Ascending aorta (tissue), 2 donors: ENCODE data around the gene HOXB6. TPM values are rescaled to one million over a fixed set of nuclear protein-coding genes. Genes with fewer than 3 reads are reported as not detected.
A peak's percentile ranks its signal among the peaks of the same experiment; 100 is the strongest.

Source experiments
- DNase-seq, 2 donors: peaks; one replicate each; pipeline ENCODE4 v3.0.0-alpha.2; 2019; ENCODE audit warnings: low spot score in 2 of 2
- H3K27ac ChIP-seq, 2 donors: fragments of 200-600 bp; sonication (generic); one replicate each; pipeline ENCODE4 v1.5.1; 2016 to 2017; ENCODE audit warnings: mild to moderate bottlenecking in 1 of 2
- H3K27me3 ChIP-seq: fragments of 200-600 bp; sonication (generic); one replicate; pipeline ENCODE4 v1.5.1; 2017
- H3K36me3 ChIP-seq, 2 donors: fragments of 200-600 bp; sonication (generic); one replicate each; pipeline ENCODE4 v1.5.1; 2016
- H3K4me1 ChIP-seq, 2 donors: fragments of 200-600 bp; sonication (generic); one replicate each; pipeline ENCODE4 v1.5.1; 2016 to 2017; ENCODE audit warnings: mild to moderate bottlenecking in 1 of 2
- H3K4me3 ChIP-seq, 2 donors: fragments of 200-600 bp; sonication (generic); one replicate each; pipeline ENCODE4 v1.5.1; 2016 to 2017; ENCODE audit warnings: mild to moderate bottlenecking in 1 of 2
- H3K9me3 ChIP-seq, 2 donors: fragments of 200-600 bp; sonication (generic); one replicate each; pipeline ENCODE4 v1.5.1; 2016
- CTCF ChIP-seq, 3 experiments: fragments of 200-600 bp in 2 of 3; fragments of 450-650 bp in 1 of 3; sonication (generic) in 2 of 3; IDR thresholded peaks; one replicate each; pipeline ENCODE4 v1.5.1; 2016 to 2019; ENCODE audit warnings: antibody characterized with exemption in 3 of 3, mild to moderate bottlenecking in 1 of 3, moderate library complexity in 1 of 3
- intact Hi-C: fragments of 100-400 bp; cut with DNase I; formaldehyde crosslinking; loops from one replicate; pipeline ENCODE4 v1.15.1; 2023
- total RNA-seq: library from RNA; depleted of rRNA; stranded (reverse); fragments of >200 nt; gene quantifications from one replicate; pipeline ENCODE4 v1.1.0, GENCODE V29; 2016

HOXB6 gene
- total RNA-seq, 1 donor from 2014 or later = 5.1 TPM

GRCh38 chr17:48637323-48638260, 32.8 kb upstream of the HOXB6 start:
- Histone ChIP-seq H3K4me3 (no peak overlapping the region), H3K4me1 (no peaks in the 10 kb centered on the region), H3K27ac (no peak overlapping the region), H3K27me3 (peaks cover 20% of the 10 kb centered on the region), H3K36me3 (no peaks in the 10 kb centered on the region), H3K9me3 (no peaks in the 10 kb centered on the region)
- TF ChIP-seq CTCF (IDR thresholded peaks at IDR 0.05) = no peak
- no peak for DNase-seq
- intact Hi-C loops = no loop called here

DNA sequence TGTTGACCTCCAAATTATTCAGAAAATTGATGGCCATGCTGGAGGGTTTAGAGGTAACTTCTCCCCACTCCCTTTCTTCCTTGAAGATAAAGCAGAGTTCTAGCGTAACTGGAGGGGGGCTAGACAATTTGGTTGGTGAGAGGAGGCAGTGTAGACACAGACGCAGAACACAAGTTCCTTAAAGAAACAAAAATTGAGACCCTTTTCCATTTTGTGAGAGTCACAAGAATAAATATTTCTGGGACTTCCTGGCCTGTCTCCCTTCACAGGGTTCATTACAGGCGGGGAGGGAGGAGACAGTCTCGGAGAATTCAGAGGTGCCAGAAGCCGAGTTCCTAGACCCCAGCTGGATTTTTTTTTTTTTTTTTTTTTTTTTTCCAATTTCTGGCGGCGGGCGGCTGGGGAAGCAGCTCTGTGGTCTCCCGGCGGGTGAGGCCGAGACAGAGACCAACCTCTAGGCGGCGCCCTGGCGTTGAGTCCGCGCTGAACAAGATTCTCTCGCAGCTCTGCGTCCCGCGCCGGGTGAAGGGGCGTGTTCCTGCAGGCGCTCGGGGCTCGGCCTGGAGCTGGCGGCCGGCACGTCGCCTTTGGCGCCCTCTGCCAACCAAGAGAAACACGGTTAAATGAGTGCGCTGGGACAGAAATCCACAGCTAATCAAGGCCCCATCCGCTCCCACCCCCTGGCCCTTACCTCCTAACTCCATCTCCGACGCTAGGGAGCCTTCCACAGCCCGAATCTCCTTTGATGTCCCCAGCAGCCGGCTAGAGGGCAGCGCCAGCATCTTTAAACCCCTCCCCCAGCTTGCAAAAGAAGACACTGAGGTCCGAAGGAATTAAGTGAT, 31.6 kb upstream of the HOXB6 start:
- H3K27me3 ChIP-seq = peaks cover 17% of the 10 kb centered on the region
- DNase-seq = peak in 1 of 2 donors; percentile 82
- intact Hi-C loops = no loop called here
- no peak overlapping the region for H3K27ac ChIP-seq
- no peaks in the 10 kb centered on the region for H3K36me3 ChIP-seq
- no peaks in the 10 kb centered on the region for H3K4me1 ChIP-seq
- peak in 2 of 3 experiments; percentile 36 to 53 for TF ChIP-seq CTCF (IDR thresholded peaks at IDR 0.05)
- no peak overlapping the region for H3K4me3 ChIP-seq
- H3K9me3 ChIP-seq = no peaks in the 10 kb centered on the region

DNA sequence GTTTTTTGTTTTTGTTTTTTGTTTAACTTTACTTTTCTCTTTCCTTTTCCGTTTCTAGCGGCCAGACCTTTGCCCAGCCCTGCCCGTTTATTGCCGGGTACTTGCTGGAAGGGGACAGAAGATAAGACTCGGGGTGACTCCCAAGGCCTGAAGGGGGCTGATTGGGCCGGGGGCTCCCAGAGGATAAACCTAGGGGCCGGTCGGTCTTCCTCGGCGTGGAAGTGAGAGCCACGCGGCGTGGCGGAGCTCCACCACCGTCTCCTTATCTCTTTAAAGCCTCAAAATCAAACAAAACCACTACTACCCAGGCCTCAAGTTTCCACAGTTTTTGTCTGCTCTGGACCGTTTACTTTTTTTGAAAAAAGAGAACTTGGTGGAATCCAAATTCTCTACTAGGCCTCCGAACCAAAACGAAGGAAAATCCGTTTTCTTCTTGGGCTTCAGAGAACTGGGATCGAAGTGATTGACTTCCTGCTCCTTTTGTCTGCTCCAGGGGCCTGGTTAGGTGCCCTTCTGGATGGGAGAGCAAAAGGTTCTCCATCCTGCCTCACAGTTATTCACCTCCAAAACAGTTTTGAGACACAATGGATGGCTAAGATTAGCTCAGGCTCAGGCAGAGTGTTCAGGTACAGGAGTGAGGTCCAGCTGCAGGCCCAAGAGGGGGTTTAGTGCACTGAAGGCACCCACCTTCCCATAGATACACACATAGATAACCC, 29.9 kb upstream of the HOXB6 start:
- Histone ChIP-seq H3K4me3 (no peak overlapping the region), H3K4me1 (no peaks in the 10 kb centered on the region), H3K36me3 (no peaks in the 10 kb centered on the region), H3K9me3 (no peaks in the 10 kb centered on the region), H3K27ac (no peak overlapping the region), H3K27me3 (peaks cover 17% of the 10 kb centered on the region)
- intact Hi-C loops = no loop called here
- no peak for DNase-seq
- TF ChIP-seq CTCF (IDR thresholded peaks at IDR 0.05) = no peak

- Histone ChIP-seq H3K9me3 (no peaks in the 10 kb centered on the region), H3K4me3 (no peak overlapping the region), H3K27ac (no peak overlapping the region), H3K36me3 (no peaks in the 10 kb centered on the region), H3K27me3 (peaks cover 17% of the 10 kb centered on the region), H3K4me1 (no peaks in the 10 kb centered on the region)
- intact Hi-C loops = no loop called here
- TF ChIP-seq CTCF (IDR thresholded peaks at IDR 0.05) = no peak
- DNase-seq = no peak
These were observed 28.5 kb upstream of the HOXB6 start for GRCh38 chr17:48633266-48633677.

GRCh38 chr17:48632579-48633265, 27.9 kb upstream of the HOXB6 start:
- intact Hi-C loops = no loop called here
- no peak for DNase-seq
- H3K4me1 ChIP-seq = no peaks in the 10 kb centered on the region
- no peaks in the 10 kb centered on the region for H3K36me3 ChIP-seq
- no peak for TF ChIP-seq CTCF (IDR thresholded peaks at IDR 0.05)
- H3K27ac ChIP-seq = no peak overlapping the region
- peaks cover 20% of the 10 kb centered on the region for H3K27me3 ChIP-seq
- no peaks in the 10 kb centered on the region for H3K9me3 ChIP-seq
- no peak overlapping the region for H3K4me3 ChIP-seq
